Neural progenitor cell (in vitro differentiated cells): ENCODE measurements around the gene TBCA. TPM values are rescaled to one million over a fixed set of nuclear protein-coding genes. Genes with fewer than 3 reads are reported as not detected.
"Not testable (repeated sequence)": the region's sequence is repeated elsewhere in the genome, so short reads cannot be mapped to it uniquely, and the experiment has no call there.

Experiments
- DNase-seq: peaks from one replicate; pipeline ENCODE4 v3.0.0-alpha.2; 2016; ENCODE audit warnings: low spot score
- H2AFZ ChIP-seq: fragments of 200-600 bp; sonication (generic); replicated peaks from 2 replicates; pipeline ENCODE4 v1.6.1; 2016; ENCODE audit warnings: antibody characterized with exemption
- H3F3A ChIP-seq: fragments of 200-600 bp; sonication (generic); 2 replicates; pipeline ENCODE4 v1.6.1; 2016; ENCODE audit warnings: antibody characterized with exemption, low read depth
- H3K27ac ChIP-seq: fragments of 200-600 bp; sonication (generic); 2 replicates; pipeline ENCODE4 v1.5.1; 2016; ENCODE audit warnings: mild to moderate bottlenecking
- H3K27me3 ChIP-seq: fragments of 200-600 bp; sonication (generic); 2 replicates; pipeline ENCODE4 v1.6.1; 2016; ENCODE audit warnings: mild to moderate bottlenecking, moderate library complexity
- H3K36me3 ChIP-seq: fragments of 200-600 bp; sonication (generic); 2 replicates; pipeline ENCODE4 v1.5.1; 2016
- H3K4me1 ChIP-seq: fragments of 200-600 bp; sonication (generic); 2 replicates; pipeline ENCODE4 v1.6.1; 2016; ENCODE audit warnings: mixed run types
- H3K4me2 ChIP-seq: fragments of 200-600 bp; sonication (generic); 2 replicates; pipeline ENCODE4 v1.6.1; 2016
- H3K4me3 ChIP-seq: fragments of 200-600 bp; sonication (generic); 2 replicates; pipeline ENCODE4 v1.5.1; 2016
- H3K79me2 ChIP-seq: fragments of 200-600 bp; sonication (generic); 2 replicates; pipeline ENCODE4 v1.6.1; 2016; ENCODE audit warnings: low read depth
- H3K9ac ChIP-seq: fragments of 200-600 bp; sonication (generic); 2 replicates; pipeline ENCODE4 v1.6.1; 2016
- H3K9me3 ChIP-seq: fragments of 200-600 bp; sonication (generic); 2 replicates; pipeline ENCODE4 v1.5.1; 2016; ENCODE audit warnings: low read depth
- H4K20me1 ChIP-seq: fragments of 200-600 bp; sonication (generic); 2 replicates; pipeline ENCODE4 v1.6.1; 2016; ENCODE audit warnings: low read depth
- H3K27ac Mint-ChIP-seq: 3 replicates; pipeline ENCODE4 v1.8.0; 2021; ENCODE audit warnings: mixed read lengths
- H3K27me3 Mint-ChIP-seq: 2 replicates; pipeline ENCODE4 v1.8.0; 2022; ENCODE audit warnings: low read depth, mild to moderate bottlenecking, inconsistent platforms, moderate library complexity, mixed read lengths; ENCODE audit not compliant: insufficient read depth
- H3K36me3 Mint-ChIP-seq: 3 replicates; pipeline ENCODE4 v1.8.0; 2021; ENCODE audit warnings: mixed read lengths
- H3K4me1 Mint-ChIP-seq: 3 replicates; pipeline ENCODE4 v1.8.0; 2021; ENCODE audit warnings: mixed read lengths
- H3K4me3 Mint-ChIP-seq: 3 replicates; pipeline ENCODE4 v1.8.0; 2021; ENCODE audit warnings: mild to moderate bottlenecking, moderate library complexity, mixed read lengths
- H3K9me3 Mint-ChIP-seq: 3 replicates; pipeline ENCODE4 v1.8.0; 2020; ENCODE audit warnings: mixed read lengths
- CTCF ChIP-seq: fragments of 200-600 bp; sonication (generic); IDR thresholded peaks from 2 replicates; pipeline ENCODE4 v1.5.1; 2017; ENCODE audit warnings: antibody characterized with exemption, mild to moderate bottlenecking
- EZH2 ChIP-seq: fragments of 200-600 bp; sonication (generic); IDR thresholded peaks from 2 replicates; pipeline ENCODE4 v1.6.1; 2017; ENCODE audit warnings: antibody characterized with exemption, mild to moderate bottlenecking, moderate library complexity
- EZH2phosphoT487 ChIP-seq: fragments of 200-600 bp; sonication (generic); IDR thresholded peaks from 2 replicates; pipeline ENCODE4 v1.6.1; 2017; ENCODE audit warnings: antibody characterized with exemption
- total RNA-seq: library from RNA; depleted of rRNA; stranded (reverse); fragments of >200 nt; gene quantifications from 2 replicates; pipeline ENCODE4 v1.2.3, GENCODE V29; 2015; ENCODE audit warnings: low replicate concordance

TBCA gene
- total RNA-seq, 1 donor from 2014 or later = 270 TPM

GRCh38 chr5:77758141-77758938, 17.8 kb downstream of the TBCA start:
- H3K27ac ChIP-seq = no peak overlapping the region
- H3K4me1 Mint-ChIP-seq = no peaks in the 10 kb centered on the region
- no peak overlapping the region for H2AFZ ChIP-seq
- H3K27ac Mint-ChIP-seq = no peak overlapping the region
- no peak overlapping the region for H3K9ac ChIP-seq
- H3K4me2 ChIP-seq = no peak overlapping the region
- no peaks in the 10 kb centered on the region for H4K20me1 ChIP-seq
- H3K36me3 ChIP-seq = peaks cover 3% of the 10 kb centered on the region
- H3K36me3 Mint-ChIP-seq = peaks cover 69% of the 10 kb centered on the region
- H3K4me3 Mint-ChIP-seq = no peak overlapping the region
- H3K4me1 ChIP-seq = no peaks in the 10 kb centered on the region
- peaks cover 72% of the 10 kb centered on the region for H3K9me3 Mint-ChIP-seq
- no peaks in the 10 kb centered on the region for H3K27me3 Mint-ChIP-seq
- no peak overlapping the region for H3K4me3 ChIP-seq
- TF ChIP-seq EZH2phosphoT487 (no peak), CTCF (no peak), EZH2 (no peak)
- H3K9me3 ChIP-seq = no peaks in the 10 kb centered on the region
- no peaks in the 10 kb centered on the region for H3F3A ChIP-seq
- H3K79me2 ChIP-seq = peaks cover 92% of the 10 kb centered on the region
- no peaks in the 10 kb centered on the region for H3K27me3 ChIP-seq
- DNase-seq = no peak

- Histone ChIP-seq H3K27ac (no peak overlapping the region), H4K20me1 (peaks cover 57% of the 10 kb centered on the region), H3K9ac (no peak overlapping the region), H3K36me3 (no peaks in the 10 kb centered on the region), H3K4me1 (peaks cover 22% of the 10 kb centered on the region), H3K4me2 (no peak overlapping the region), H3K79me2 (peaks cover 90% of the 10 kb centered on the region), H3K9me3 (no peaks in the 10 kb centered on the region), H3K27me3 (no peaks in the 10 kb centered on the region), H2AFZ (no peak overlapping the region), H3F3A (no peaks in the 10 kb centered on the region), H3K4me3 (no peak overlapping the region)
- Mint-ChIP-seq H3K27me3 (no peaks in the 10 kb centered on the region), H3K27ac (no peak overlapping the region), H3K4me1 (no peaks in the 10 kb centered on the region), H3K36me3 (peaks cover 48% of the 10 kb centered on the region), H3K4me3 (no peak overlapping the region), H3K9me3 (peaks cover 43% of the 10 kb centered on the region)
- TF ChIP-seq CTCF (no peak), EZH2 (no peak), EZH2phosphoT487 (no peak)
- DNase-seq = no peak
Measured at GRCh38 chr5:77751328-77752023, 24.7 kb downstream of the TBCA start.

- H3K4me3 Mint-ChIP-seq, H3K9ac ChIP-seq, H3K27me3 Mint-ChIP-seq, H2AFZ ChIP-seq, H3K4me3 ChIP-seq, H3K27ac Mint-ChIP-seq, H3K9me3 ChIP-seq, H3K27ac ChIP-seq, H3K4me1 Mint-ChIP-seq, H3F3A ChIP-seq, H3K36me3 ChIP-seq, H3K27me3 ChIP-seq, H3K4me2 ChIP-seq, DNase-seq: not testable (repeated sequence)
- Histone ChIP-seq H3K4me1 (peaks cover 22% of the 10 kb centered on the region), H3K79me2 (peaks cover 90% of the 10 kb centered on the region), H4K20me1 (peaks cover 63% of the 10 kb centered on the region)
- Mint-ChIP-seq H3K9me3 (peaks cover 38% of the 10 kb centered on the region), H3K36me3 (peaks cover 45% of the 10 kb centered on the region)
Measured at GRCh38 chr5:77750928-77751327, 25.2 kb downstream of the TBCA start.

GRCh38 chr5:77748160-77748559, 28.0 kb downstream of the TBCA start:
- Mint-ChIP-seq H3K27ac (no peak overlapping the region), H3K9me3 (peaks cover 37% of the 10 kb centered on the region), H3K4me1 (no peaks in the 10 kb centered on the region), H3K27me3 (no peaks in the 10 kb centered on the region), H3K36me3 (peaks cover 50% of the 10 kb centered on the region), H3K4me3 (no peak overlapping the region)
- Histone ChIP-seq H3K9me3 (no peaks in the 10 kb centered on the region), H3K27ac (no peak overlapping the region), H3K4me3 (no peak overlapping the region), H3F3A (no peaks in the 10 kb centered on the region), H3K4me2 (no peak overlapping the region), H2AFZ (no peak overlapping the region), H3K27me3 (no peaks in the 10 kb centered on the region), H4K20me1 (peaks cover 67% of the 10 kb centered on the region), H3K79me2 (peaks cover 85% of the 10 kb centered on the region), H3K4me1 (peaks cover 22% of the 10 kb centered on the region), H3K9ac (no peak overlapping the region), H3K36me3 (no peaks in the 10 kb centered on the region)
- TF ChIP-seq EZH2phosphoT487 (no peak), CTCF (no peak), EZH2 (no peak)
- DNase-seq = no peak
